Liver (tissue), 9 donors: Measurements from ENCODE around the gene CTSA. TPM values are rescaled to one million over a fixed set of nuclear protein-coding genes. Genes with fewer than 3 reads are reported as not detected.

ENCODE experiments used
- DNase-seq: peaks from one replicate; pipeline ENCODE4 v3.0.0-alpha.2; 2017; ENCODE audit warnings: low spot score
- H3K27ac ChIP-seq, 2 donors: one replicate each; pipeline ENCODE4 v1.7.0; 2013; ENCODE audit warnings: inconsistent platforms in 2 of 2, low read length in 2 of 2, control low read depth in 1 of 2, low read depth in 1 of 2, mild to moderate bottlenecking in 1 of 2
- H3K27me3 ChIP-seq, 4 donors: one replicate each; pipeline versions ENCODE4 v1.6.1 to v1.7.0; 2013; ENCODE audit warnings: low read length in 3 of 4, inconsistent platforms in 1 of 4, mild to moderate bottlenecking in 1 of 4, moderate library complexity in 1 of 4; ENCODE audit not compliant: control insufficient read depth in 4 of 4, insufficient read depth in 4 of 4
- H3K36me3 ChIP-seq, 4 donors: one replicate each; pipeline versions ENCODE4 v1.6.1 to v1.7.0; 2013; ENCODE audit warnings: low read length in 3 of 4, mild to moderate bottlenecking in 3 of 4, low read depth in 1 of 4, moderate library complexity in 1 of 4; ENCODE audit not compliant: control insufficient read depth in 4 of 4, insufficient read depth in 3 of 4
- H3K4me1 ChIP-seq, 4 donors: one replicate each; pipeline versions ENCODE4 v1.6.1 to v1.7.0; 2013; ENCODE audit warnings: low read length in 3 of 4, mild to moderate bottlenecking in 3 of 4, moderate library complexity in 1 of 4; ENCODE audit not compliant: control insufficient read depth in 4 of 4, insufficient read depth in 4 of 4
- H3K4me3 ChIP-seq, 3 donors: one replicate each; pipeline versions ENCODE4 v1.6.1 to v1.7.0; 2013; ENCODE audit warnings: low read length in 3 of 3, control low read depth in 1 of 3, low read depth in 1 of 3, mild to moderate bottlenecking in 1 of 3
- H3K9ac ChIP-seq, 2 donors: one replicate each; pipeline ENCODE4 v1.7.0; 2013; ENCODE audit warnings: low read length in 2 of 2, mild to moderate bottlenecking in 2 of 2, moderate library complexity in 2 of 2, control low read depth in 1 of 2, low read depth in 1 of 2
- H3K9me3 ChIP-seq, 4 donors: one replicate each; pipeline versions ENCODE4 v1.6.1 to v1.7.0; 2013; ENCODE audit warnings: low read length in 3 of 4; ENCODE audit not compliant: control insufficient read depth in 4 of 4
- EGR1 ChIP-seq, 2 donors: IDR thresholded peaks; 2 replicates each; pipeline ENCODE4 v1.6.1; 2016 to 2018; ENCODE audit warnings: antibody characterized with exemption in 2 of 2, low read depth in 2 of 2
- FOXA1 ChIP-seq: IDR thresholded peaks from 2 replicates; pipeline ENCODE4 v1.6.1; 2016; ENCODE audit warnings: antibody characterized with exemption
- FOXA2 ChIP-seq: IDR thresholded peaks from 2 replicates; pipeline ENCODE4 v1.6.1; 2016; ENCODE audit warnings: antibody characterized with exemption
- NR2F2 ChIP-seq: IDR thresholded peaks from 2 replicates; pipeline ENCODE4 v1.6.1; 2016; ENCODE audit warnings: antibody characterized with exemption
- RAD21 ChIP-seq, 2 donors: IDR thresholded peaks; 2 replicates each; pipeline ENCODE4 v1.6.1; 2016; ENCODE audit warnings: antibody characterized with exemption in 2 of 2, mild to moderate bottlenecking in 2 of 2
- SP1 ChIP-seq: IDR thresholded peaks from 2 replicates; pipeline ENCODE4 v1.6.1; 2018; ENCODE audit warnings: antibody characterized with exemption, mild to moderate bottlenecking
- YY1 ChIP-seq: IDR thresholded peaks from 2 replicates; pipeline ENCODE4 v1.6.1; 2016; ENCODE audit warnings: antibody characterized with exemption, mild to moderate bottlenecking
- WGBS: extraction: QIAGEN DNeasy Blood & Tissue Kit; methylation state at CpG from one replicate; pipeline ENCODE4 v1.1.7; 2013; 5-methylcytosine and 5-hydroxymethylcytosine counted together
- polyA plus RNA-seq, 2 donors: library from polyadenylated mRNA; stranded (reverse) in 1 of 2; unstranded in 1 of 2; fragments of 200-250 nt in 1 of 2; fragments of >200 nt in 1 of 2; fragmentation: Nextera tagmentation in 1 of 2; extraction: Ambion mirVana in 1 of 2; gene quantifications; one replicate each; pipeline versions ENCODE4 v1.2.1 to v1.2.3, GENCODE V29; 2013 to 2015
- total RNA-seq, 2 donors: library from RNA; depleted of rRNA; stranded (reverse); fragments of >200 nt; gene quantifications; one replicate each; pipeline ENCODE4 v1.2.3, GENCODE V29; 2014
- TF ChIP-seq, protein P1 (sequence below): IDR thresholded peaks from 2 replicates; pipeline ENCODE4 v1.6.1; 2016; ENCODE audit warnings: antibody characterized with exemption
- TF ChIP-seq, protein P2 (sequence below): IDR thresholded peaks from 2 replicates; pipeline ENCODE4 v1.6.1; 2016; ENCODE audit warnings: antibody characterized with exemption
- TF ChIP-seq, protein P3 (sequence below): fragments of 150-350 bp; IDR thresholded peaks from 2 replicates; pipeline ENCODE4 v1.5.1; 2017; ENCODE audit warnings: improper control_type of control experiment, low read depth, low read length; ENCODE audit not compliant: missing input control
- TF ChIP-seq, protein P4 (sequence below): IDR thresholded peaks from 2 replicates; pipeline ENCODE4 v1.6.1; 2016; ENCODE audit warnings: antibody characterized with exemption, mild to moderate bottlenecking
- TF ChIP-seq, protein P5 (sequence below): IDR thresholded peaks from 2 replicates; pipeline ENCODE4 v1.6.1; 2016; ENCODE audit warnings: antibody characterized with exemption
- donor health status: healthy.
- donor health status: healthy.
- donor health status: healthy.
- donor health status: healthy.
- donor health status: healthy.

Gene CTSA
- total and polyA plus RNA-seq, 4 donors = 45.6 to 151 (median 76.4) TPM

DNA sequence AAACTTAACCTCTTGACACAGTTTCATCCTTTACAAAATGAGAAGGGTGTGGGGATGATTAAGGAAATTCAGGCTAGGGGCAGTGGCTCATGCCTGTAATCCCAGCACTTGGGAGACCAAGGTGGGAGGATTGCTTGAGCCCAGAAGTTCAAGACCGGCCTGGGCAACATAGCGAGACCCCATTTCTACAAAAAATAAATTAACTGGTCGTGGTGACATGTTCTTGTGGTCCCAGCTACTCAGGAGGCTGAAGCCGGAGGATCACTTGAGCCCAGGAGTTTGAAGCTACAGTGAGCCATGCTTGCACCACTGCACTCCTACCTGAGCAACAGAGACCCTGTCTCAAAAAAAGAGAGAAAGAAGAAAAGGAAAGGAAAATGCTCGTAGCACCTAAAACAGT lies 24.7 kb upstream of the CTSA start:
- H3K36me3 ChIP-seq = no peaks in the 10 kb centered on the region
- WGBS = 97% methylated on average over 5 of the region's 5 CpGs
- H3K9ac ChIP-seq = no peak overlapping the region
- no peak overlapping the region for H3K4me3 ChIP-seq
- H3K4me1 ChIP-seq = peaks cover 0 to 4% (median 0%) of the 10 kb centered on the region in 4 donors
- no peak for TF ChIP-seq FOXA1
- TF ChIP-seq, protein P1, sequence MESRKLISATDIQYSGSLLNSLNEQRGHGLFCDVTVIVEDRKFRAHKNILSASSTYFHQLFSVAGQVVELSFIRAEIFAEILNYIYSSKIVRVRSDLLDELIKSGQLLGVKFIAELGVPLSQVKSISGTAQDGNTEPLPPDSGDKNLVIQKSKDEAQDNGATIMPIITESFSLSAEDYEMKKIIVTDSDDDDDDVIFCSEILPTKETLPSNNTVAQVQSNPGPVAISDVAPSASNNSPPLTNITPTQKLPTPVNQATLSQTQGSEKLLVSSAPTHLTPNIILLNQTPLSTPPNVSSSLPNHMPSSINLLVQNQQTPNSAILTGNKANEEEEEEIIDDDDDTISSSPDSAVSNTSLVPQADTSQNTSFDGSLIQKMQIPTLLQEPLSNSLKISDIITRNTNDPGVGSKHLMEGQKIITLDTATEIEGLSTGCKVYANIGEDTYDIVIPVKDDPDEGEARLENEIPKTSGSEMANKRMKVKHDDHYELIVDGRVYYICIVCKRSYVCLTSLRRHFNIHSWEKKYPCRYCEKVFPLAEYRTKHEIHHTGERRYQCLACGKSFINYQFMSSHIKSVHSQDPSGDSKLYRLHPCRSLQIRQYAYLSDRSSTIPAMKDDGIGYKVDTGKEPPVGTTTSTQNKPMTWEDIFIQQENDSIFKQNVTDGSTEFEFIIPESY = no peak
- TF ChIP-seq, protein P2, sequence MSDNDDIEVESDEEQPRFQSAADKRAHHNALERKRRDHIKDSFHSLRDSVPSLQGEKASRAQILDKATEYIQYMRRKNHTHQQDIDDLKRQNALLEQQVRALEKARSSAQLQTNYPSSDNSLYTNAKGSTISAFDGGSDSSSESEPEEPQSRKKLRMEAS = no peak
- no peak for TF ChIP-seq RAD21 (IDR thresholded peaks at IDR 0.05)
- TF ChIP-seq, protein P3, sequence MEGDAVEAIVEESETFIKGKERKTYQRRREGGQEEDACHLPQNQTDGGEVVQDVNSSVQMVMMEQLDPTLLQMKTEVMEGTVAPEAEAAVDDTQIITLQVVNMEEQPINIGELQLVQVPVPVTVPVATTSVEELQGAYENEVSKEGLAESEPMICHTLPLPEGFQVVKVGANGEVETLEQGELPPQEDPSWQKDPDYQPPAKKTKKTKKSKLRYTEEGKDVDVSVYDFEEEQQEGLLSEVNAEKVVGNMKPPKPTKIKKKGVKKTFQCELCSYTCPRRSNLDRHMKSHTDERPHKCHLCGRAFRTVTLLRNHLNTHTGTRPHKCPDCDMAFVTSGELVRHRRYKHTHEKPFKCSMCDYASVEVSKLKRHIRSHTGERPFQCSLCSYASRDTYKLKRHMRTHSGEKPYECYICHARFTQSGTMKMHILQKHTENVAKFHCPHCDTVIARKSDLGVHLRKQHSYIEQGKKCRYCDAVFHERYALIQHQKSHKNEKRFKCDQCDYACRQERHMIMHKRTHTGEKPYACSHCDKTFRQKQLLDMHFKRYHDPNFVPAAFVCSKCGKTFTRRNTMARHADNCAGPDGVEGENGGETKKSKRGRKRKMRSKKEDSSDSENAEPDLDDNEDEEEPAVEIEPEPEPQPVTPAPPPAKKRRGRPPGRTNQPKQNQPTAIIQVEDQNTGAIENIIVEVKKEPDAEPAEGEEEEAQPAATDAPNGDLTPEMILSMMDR = no peak
- no peak for TF ChIP-seq SP1
- TF ChIP-seq NR2F2 = no peak
- no peak overlapping the region for H3K27ac ChIP-seq
- no peak for DNase-seq
- H3K27me3 ChIP-seq = no peaks in the 10 kb centered on the region
- H3K9me3 ChIP-seq = no peaks in the 10 kb centered on the region

DNA sequence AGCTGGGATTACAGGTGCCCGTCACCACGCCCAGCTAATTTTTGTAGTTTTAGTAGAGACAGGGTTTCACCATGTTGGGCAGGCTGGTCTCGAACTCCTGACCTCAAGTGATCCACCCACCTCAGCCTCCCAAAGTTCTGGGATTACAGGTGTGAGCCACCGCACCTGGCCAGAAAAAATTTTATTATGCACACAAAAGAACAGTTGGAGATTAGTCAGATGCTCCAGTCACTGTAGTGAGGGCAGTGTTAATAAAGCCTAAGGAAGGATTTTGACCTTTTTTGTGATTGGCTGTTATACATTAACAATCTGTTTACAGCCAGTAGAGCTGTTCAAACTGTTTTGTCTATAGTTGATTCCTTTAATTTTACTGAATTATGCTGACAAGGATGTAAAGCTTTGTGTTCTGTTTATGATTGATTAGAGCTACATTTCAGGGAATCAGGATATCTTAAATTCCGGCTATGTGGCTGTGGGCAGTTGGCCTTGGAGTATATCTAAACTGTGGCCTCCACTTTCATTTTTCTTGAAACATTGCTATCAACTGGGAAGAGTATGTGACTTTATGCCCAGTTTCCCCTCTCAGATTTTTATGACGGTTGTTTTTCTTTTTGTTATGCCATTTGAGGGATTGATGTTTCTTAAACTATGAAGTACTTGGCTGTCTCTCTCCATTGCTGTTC lies 23.9 kb upstream of the CTSA start:
- no peak overlapping the region for H3K27ac ChIP-seq
- H3K4me1 ChIP-seq = peaks cover 0 to 4% (median 0%) of the 10 kb centered on the region in 4 donors
- no peak overlapping the region for H3K9ac ChIP-seq
- no peak for TF ChIP-seq SP1
- no peak for TF ChIP-seq EGR1 (IDR thresholded peaks at IDR 0.05; ENCODE audit: low read depth in 2 of 2)
- TF ChIP-seq, protein P2 = no peak
- no peaks in the 10 kb centered on the region for H3K27me3 ChIP-seq
- H3K4me3 ChIP-seq = no peak overlapping the region
- H3K36me3 ChIP-seq = no peaks in the 10 kb centered on the region
- DNase-seq = no peak
- H3K9me3 ChIP-seq = no peaks in the 10 kb centered on the region
- WGBS = 77% methylated on average over 6 of the region's 6 CpGs

DNA sequence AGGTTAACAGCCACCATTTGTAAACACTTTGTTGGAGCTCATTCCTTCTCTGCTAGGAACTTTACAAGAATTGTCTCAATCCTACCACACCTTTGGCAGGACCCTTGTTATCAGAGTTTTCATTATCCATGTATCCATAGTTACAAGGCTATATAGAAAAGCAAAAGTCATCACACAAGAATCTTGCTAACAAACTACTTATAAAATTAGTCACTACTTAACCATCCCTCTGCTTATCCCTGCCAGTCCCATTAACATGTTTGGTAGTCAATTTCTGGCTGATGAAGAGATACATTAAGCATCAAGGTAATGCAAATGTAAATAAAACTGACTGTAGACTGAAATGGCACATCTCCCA lies 23.3 kb upstream of the CTSA start:
- Histone ChIP-seq H3K36me3 (no peaks in the 10 kb centered on the region), H3K4me1 (peaks cover 0 to 4% (median 0%) of the 10 kb centered on the region in 4 donors), H3K9ac (no peak overlapping the region), H3K27ac (no peak overlapping the region), H3K27me3 (no peaks in the 10 kb centered on the region), H3K9me3 (no peaks in the 10 kb centered on the region), H3K4me3 (no peak overlapping the region)
- TF ChIP-seq, protein P3 = no peak
- TF ChIP-seq, protein P1 = no peak
- TF ChIP-seq, protein P4, sequence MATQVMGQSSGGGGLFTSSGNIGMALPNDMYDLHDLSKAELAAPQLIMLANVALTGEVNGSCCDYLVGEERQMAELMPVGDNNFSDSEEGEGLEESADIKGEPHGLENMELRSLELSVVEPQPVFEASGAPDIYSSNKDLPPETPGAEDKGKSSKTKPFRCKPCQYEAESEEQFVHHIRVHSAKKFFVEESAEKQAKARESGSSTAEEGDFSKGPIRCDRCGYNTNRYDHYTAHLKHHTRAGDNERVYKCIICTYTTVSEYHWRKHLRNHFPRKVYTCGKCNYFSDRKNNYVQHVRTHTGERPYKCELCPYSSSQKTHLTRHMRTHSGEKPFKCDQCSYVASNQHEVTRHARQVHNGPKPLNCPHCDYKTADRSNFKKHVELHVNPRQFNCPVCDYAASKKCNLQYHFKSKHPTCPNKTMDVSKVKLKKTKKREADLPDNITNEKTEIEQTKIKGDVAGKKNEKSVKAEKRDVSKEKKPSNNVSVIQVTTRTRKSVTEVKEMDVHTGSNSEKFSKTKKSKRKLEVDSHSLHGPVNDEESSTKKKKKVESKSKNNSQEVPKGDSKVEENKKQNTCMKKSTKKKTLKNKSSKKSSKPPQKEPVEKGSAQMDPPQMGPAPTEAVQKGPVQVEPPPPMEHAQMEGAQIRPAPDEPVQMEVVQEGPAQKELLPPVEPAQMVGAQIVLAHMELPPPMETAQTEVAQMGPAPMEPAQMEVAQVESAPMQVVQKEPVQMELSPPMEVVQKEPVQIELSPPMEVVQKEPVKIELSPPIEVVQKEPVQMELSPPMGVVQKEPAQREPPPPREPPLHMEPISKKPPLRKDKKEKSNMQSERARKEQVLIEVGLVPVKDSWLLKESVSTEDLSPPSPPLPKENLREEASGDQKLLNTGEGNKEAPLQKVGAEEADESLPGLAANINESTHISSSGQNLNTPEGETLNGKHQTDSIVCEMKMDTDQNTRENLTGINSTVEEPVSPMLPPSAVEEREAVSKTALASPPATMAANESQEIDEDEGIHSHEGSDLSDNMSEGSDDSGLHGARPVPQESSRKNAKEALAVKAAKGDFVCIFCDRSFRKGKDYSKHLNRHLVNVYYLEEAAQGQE = no peak
- TF ChIP-seq FOXA2 = no peak
- no peak for TF ChIP-seq RAD21 (IDR thresholded peaks at IDR 0.05)
- TF ChIP-seq YY1 = no peak
- TF ChIP-seq, protein P5, sequence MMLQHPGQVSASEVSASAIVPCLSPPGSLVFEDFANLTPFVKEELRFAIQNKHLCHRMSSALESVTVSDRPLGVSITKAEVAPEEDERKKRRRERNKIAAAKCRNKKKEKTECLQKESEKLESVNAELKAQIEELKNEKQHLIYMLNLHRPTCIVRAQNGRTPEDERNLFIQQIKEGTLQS = no peak
- DNase-seq = no peak
